HK-2 (cell line): ENCODE results near the gene CATSPER3.

Source experiments
- DNase-seq: peaks from one replicate; pipeline ENCODE4 v3.0.0-alpha.2; 2018; ENCODE audit not compliant: unreplicated experiment

Gene CATSPER3

DNA sequence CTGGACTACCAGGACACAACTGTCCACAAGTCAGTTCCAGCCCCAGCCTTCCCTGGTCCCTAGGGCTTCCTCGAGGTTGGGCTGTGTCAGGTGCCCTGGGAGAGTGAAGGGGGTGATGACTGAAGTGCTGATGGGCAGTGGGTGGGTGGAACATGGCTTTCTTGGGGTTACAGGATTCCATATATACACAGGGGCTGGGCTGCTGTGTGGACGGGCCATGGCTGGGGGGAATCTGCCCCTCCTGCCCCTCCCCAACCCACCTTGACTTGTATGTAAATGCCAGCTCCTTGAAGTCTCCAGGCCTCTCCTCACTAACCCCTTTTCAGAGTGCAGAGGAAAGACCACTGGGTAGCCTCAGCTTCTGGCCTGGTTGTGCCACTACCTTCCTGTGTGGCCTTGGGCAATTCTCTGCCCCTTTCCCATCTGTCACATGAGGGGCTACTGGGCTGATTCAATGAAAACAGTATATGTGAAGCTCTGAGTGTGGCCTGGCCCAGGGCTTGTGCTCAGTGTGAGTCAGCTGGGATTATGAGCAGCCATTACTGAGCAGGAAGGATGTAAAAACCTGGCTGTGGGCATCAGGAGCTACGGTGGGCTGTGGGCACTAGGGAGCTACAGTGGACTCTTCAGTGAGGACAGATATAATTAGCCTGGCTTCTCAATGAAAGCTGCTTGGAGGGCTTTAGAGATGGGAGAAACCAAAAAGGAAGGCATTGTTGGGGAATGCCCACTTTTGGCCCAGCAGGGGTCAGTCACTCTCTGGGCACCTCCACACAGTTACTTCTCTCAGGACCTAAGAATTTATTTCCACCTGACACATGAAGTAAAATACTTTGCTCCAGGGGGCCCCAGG, 43.0 kb downstream of the CATSPER3 start:
- no peak for DNase-seq

DNA sequence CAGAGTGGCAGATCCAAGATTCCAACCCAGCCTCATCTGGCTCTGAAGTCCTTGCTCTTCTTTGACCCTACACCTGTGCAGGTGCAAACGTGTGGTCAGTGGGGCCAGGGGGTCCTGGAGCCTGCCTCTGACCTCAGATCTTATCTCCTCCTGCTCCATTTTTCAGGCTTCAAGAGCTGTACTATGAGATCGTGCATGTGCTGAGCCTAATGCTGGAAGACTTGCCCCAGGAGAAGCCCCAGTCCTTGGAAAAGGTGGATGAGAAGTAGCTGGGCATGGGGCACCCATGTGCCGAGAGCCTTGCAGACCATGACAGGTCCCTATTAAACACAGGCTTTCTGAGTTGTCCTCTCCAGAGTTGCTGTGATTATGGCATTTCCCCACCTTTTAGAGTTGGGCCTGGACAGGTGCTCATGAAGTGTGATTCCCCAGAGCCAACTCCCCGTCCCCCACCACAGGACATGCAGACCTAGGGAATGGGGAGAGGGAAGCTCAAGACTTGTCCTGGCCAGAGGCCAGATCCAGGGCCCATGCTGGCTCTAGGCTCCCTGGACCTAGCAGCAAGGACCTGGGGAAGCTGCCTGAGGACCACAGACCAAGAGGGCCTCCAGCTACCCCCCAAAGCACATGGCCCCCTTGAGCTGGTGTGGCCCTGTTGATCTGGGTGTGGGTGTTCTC, 43.8 kb downstream of the CATSPER3 start:
- no peak for DNase-seq

DNA sequence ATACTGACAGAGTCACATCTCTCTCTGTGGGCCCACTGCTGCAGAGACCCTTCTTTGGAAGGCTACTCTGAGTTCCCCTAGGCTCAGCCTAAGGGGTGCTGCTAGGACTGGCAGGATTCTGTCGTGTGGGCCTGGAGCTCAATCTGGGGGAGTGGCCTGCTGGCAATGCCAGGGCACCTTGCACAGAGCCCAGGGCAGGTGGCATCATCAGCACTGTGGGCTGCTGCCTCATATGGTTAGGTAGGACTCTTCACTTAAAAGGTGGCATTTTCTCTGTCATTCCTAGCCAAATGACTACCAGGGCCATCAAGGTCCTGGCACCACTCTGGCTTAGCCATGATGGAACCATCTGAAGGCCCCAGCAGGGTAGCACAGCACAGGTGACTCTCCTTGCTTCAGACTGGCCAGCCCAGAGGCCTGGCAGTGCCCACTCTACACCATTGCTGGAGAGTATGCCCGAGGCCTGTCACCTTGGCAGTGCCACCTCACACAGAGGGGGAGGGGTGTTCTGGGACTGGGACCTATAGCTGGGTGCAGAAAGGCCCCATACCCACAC, 44.4 kb downstream of the CATSPER3 start:
- no peak for DNase-seq

DNA sequence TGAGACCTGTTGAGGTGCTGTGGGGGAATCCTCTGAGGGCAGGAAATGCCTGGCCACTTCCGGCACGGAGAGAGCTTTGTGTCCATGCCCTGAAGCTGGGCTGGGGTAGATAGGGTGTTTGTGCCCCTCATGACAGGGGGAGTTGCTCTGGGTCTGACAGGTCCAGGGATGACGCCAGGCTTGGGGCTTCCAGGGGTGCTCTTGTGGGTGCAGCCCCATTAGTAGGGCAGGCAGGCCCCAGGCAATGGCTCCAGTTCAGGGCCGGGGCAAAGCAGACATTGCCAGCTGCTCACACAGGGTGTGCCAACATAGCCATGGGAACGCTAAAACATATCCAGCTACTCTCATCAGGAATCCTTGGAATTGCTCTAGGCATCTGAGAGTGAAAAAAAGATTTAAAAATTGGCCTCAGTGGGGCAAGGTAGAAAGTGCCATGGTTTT, 45.3 kb downstream of the CATSPER3 start:
- no peak for DNase-seq

DNA sequence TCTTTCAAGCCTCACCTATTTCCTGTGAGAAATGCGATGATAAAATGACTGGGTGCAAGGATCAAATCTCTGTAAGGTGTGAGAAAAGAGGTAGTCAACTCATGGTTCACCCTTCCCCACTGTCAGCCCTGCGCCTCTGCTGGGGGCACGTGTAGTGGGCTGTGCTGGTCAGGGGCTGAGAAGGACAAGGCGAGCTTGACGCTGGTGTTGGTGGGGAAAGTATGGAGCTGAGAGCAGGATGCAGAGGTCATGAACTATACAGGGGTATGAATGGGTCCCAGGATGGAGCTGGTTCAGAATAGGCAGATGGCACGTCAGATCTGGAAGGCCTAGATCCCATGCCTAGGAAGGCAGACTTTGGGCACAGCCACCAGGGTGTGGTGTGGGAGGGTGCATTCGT, 45.7 kb downstream of the CATSPER3 start:
- no peak for DNase-seq

DNA sequence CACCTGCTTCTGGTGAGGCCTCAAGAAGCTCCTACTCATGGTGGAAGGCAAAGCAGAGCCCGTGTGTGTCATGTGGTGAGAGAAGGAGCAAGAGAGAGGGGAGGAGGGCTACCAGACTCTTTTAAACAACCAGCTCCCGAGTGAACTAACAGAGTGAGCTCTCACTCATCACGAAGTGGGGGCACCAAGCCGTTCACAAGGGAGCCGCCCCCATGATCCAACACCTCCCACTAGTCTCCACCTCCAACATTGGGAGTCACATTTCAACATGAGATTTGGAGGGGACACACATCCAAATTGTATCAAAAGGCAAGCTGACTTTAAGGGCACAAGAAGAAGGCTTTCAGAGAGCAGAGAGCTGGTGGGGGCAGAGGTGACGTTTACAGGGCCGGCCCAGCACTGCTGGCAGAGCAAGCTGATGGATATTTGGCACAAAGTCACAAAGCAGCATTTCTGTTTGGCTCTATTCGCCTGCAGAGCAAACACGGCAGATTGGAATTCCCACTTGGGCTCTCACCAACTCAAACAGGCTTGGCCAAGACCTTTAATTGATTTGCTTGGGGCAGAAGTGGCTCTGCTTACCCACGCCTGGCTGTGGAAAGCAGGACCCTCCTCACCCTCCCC, 46.4 kb downstream of the CATSPER3 start:
- DNase-seq = no peak

DNA sequence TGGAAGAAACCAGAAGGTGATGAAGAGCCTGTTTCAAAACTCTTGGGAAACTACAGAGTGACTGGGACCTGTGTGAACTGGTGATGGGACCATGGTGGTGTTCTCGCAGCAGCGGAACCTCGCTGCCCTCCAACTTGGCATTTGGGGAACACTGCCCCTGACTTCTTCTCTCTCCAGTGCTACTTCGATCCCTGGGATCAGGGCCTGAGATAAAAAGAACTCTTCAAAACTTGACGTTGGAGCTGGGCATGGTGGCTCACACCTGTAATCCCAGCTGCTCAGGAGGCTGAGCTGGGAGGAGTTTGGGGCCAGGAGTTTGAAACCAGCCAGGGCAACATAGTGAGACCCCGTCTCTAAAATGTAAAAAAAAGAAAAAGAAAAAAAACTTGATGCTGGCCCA, 48.2 kb downstream of the CATSPER3 start:
- no peak for DNase-seq

DNA sequence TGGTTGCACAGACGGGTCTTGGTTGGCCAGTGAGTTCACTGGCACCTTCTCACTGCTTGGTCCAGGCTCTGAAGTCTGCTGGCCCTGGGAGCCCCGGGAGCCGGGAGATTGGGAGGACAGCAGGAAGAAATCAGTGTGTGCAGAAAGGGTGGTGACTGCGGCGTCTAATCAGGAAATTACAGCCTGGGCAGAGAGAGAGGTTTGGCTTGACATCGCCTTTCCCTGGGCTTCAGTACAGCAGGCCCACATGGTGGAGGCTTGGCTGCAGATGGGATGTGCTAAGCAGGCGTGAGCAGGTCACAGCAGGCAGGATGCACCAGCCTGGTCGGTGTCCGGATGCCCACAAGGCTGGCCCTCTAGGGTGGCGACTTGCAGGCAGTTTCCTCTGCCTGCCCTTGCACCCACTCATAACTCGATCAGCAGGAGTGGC, 49.2 kb downstream of the CATSPER3 start:
- no peak for DNase-seq

DNA sequence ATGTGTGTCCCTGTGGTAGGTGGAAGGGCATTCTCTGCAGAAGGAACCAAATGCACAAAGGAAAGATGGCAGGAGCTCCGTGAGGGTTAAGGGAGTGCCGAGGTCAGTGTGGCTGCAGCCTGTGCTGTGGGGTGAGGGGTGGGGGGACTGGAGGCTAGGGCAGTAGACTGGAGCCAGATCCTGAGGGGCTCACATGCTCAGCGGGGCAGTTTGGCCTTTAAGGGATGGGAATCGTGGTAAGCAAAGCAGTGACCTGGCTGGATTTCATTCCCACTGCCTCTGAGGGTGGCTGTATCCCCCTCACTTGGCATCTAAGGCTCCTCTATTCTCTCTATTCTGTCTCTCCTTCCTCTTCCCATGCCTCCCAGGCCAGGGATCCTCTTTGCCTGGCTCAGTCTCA, 50.8 kb downstream of the CATSPER3 start:
- no peak for DNase-seq

DNA sequence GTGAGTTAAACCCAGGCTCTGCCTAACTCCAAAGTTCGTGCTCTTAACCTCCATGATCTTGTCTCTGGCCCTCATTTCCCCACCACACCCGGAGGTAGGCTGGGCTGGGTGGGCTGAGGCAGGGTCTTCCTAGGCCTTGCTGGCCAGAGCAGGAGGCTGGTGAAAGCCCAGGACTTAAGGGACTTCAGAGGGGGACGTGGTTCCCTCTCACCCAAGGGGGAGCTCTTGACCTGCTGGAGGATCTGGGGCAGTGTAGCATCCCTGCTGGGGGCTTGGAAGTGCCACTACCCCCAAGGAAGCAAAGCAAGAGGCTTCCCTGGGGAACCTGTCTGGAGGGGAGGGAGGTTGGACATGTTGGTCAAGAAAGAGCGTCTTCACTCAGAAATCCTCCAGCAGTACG, 51.6 kb downstream of the CATSPER3 start:
- no peak for DNase-seq

DNA sequence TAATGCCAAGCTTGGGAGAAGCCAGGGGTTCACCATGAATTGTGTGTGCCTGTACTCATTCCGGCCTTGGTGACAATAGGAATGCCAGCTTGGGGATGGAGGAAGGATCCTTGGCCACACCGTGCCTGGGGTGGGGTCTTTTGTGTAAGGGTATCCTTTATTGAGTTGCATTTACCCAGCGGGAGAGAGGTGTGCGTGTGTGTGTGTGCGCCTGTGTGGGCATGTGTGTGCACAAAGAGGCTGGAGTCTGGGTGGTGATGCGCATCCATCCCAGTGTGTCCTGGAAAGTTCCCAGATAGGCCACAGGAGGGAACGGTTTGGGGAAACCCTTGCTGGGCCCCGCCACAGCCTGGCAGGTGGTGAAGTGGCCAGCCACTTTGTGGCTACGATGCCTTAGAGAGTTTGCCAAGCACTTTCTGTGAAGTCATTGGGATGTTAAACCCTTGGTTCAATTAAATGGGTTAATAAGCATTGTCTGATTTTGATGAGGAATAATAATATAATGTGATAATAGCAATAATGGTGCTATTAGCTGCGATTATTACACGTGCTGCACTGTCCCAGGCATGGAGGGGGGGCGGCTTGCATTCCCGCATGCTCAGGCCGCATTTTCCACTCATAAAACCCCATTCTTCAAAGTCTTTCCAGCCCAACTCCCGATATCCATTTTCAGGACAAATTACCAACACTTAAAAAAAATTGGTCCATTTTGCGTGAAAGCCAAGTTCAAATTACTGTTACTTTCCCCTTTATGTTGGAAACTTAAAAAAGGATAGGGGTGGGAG, 52.6 kb downstream of the CATSPER3 start:
- no peak for DNase-seq

DNA sequence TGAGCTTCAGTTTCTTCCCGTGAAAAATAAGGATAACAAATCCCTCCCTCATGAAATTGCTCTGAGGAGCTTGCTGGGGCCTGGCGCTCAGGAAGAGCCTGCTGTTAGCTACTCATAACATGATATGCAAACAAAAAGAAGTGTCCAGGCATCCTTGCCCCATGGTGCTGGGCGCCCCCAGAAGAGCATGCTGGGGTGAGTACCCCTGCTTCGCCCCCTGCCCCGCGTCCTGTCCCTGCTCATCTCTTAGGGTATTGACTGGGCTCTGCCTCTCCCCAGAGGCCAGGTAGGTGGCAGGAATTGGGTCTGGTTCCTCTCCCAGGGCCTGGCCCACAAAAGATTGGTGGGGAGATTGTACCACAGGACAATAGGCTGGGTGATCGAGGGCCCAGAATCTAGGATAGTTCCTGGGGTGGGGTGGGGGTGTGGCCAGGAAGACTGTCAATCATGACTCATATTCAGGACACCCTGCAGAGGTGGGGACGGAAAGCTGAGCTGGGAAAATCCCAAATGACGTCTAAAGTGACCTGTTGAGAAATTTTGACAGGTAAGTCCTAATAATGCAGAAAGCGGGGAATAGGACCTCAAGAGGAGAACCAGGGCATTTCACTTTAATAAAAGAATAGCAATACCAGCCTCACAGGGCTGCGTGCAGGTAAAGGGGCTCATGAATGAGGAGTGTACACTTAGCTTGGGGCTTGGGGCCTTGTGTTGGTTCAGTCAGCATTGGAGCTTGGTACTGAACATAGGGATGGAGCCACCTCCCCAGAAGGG, 57.4 kb downstream of the CATSPER3 start:
- peak; percentile 25 for DNase-seq

DNA sequence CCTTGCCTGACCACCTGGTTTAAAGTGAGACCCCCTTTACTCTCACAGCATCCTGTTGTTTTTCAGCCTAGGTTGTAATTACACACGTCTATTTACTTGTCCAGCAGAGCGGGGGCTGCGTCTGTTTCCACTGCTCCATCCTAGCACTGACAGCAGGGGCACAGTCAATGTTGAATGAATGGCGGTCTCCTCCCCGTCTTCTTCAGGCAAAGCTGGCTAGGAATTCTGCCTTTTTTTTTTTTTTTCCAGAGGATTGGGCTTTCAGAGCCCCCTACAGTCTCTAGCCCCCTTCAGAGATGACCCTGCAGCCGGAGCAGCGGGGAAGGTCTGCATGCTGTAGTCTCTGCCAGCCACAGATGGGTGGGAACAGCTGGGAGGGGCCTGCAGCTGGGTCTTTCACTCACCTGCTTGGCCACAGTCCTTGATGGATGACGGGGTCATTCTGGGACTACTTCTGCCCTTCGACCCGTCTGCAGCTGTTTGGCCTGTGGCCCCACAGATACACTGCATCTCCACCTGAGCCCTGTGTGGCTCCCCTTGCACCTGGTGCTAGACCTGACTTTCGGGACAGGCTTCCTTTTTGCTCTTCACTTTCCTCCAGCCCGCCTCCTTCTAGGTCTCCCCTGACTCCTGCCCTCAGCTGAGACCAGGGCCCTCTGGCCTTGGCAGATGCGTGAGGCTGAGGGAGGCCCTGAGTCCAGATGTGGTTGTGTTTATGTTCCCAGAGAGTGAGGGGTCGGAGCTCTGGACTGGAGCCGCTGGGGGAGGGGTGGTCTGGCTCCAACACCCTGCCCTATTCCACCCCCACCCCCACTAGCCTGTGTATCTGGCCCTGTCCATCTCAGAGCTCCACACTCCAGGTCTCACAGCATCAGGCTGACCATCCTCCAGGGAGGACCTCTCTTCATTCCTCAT, 58.3 kb downstream of the CATSPER3 start:
- no peak for DNase-seq

DNA sequence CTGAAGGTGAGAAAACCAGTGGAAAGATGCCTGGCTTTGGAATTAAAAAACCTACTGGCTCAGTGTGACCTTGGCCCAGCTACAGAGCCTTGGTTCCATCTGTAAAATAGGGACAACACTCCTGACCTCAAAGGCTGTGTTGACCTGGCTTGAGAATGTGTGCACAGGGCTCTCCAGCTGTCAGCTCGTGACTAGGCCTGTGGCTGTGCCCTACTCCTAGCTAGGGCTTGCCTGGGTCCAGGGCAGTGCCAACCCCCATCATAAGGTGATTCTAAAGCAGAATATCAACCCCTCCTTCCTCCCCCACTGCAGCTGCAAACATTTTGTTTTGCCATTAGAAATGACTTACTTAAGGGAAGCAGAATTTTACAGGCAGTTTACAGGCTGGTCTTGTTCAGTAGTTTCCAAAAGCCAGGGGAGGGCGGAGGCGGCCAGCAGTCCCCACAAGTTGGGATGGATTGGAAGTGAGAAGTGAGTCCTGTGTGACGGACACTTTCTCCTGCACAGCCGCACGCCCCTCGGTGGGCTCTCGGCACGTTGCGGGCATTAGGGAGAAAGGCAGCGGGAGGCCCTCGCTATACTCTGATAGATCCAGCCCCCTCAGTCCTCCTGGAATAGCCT, 59.0 kb downstream of the CATSPER3 start:
- no peak for DNase-seq

DNA sequence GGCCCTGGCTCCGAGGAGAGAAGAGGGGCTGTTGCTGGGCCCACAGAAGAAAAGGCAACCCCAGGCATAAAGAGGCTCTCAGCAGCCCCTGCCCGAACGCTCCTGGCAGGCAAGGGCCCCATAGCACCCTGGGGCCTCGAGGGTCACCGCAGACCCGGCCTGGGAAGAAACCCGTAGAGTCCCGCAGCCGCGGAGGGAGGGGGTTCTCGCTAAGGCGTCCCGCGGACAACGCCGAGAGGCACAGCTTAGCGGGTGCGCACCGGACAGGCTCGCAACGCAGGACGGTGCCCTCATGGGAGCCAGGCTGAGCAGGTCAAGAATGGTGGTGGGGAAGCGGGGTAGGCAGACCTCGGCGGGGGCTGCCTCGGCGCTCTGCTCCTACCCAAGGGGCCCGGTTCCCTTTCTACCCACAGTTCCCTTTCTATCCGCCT, 59.6 kb downstream of the CATSPER3 start:
- no peak for DNase-seq

DNA sequence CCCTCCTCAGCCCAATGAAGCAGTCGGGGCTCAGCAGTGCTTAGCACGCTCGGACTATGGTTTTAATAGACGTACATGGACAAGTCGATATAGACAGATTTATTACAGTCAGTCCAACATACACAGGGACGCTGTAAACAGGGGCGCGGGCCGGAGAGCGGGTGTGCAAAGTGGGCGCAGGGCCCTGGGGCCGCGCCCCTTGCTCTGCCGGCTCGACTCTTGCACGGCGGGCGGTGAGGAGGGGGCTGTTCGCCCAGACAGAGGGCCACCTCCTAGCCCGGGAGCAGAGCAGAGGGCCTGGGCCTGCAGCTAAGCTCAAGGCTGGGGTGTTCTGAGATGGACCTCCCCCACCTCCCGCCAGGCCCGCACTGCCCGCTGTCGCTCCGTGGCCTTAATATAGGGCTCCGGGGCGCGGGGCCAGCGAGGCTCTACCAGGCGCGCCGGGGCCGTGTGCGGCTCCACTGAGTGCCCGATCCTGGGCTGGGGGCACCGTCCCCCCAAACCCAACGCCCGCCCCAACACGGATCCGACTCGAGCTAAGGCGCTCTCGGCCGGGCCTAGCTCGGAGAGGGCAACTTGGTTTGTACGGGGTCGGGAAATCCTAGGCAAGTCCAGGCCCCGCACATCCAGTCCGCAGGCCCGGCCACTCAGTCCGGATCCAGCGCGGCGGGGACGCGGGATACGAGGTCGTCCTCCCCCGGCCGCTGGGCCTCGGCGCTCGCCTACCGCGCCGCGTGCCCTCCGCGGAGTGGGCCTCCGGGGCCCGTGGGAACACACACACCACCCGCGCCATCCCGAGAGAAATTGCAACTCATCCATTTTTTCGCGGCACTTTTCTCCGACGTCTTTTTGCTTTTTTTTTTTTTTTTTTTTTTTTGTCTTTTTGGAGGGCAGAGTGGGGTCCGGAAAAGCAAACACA, 60.2 kb downstream of the CATSPER3 start:
- DNase-seq = no peak

DNA sequence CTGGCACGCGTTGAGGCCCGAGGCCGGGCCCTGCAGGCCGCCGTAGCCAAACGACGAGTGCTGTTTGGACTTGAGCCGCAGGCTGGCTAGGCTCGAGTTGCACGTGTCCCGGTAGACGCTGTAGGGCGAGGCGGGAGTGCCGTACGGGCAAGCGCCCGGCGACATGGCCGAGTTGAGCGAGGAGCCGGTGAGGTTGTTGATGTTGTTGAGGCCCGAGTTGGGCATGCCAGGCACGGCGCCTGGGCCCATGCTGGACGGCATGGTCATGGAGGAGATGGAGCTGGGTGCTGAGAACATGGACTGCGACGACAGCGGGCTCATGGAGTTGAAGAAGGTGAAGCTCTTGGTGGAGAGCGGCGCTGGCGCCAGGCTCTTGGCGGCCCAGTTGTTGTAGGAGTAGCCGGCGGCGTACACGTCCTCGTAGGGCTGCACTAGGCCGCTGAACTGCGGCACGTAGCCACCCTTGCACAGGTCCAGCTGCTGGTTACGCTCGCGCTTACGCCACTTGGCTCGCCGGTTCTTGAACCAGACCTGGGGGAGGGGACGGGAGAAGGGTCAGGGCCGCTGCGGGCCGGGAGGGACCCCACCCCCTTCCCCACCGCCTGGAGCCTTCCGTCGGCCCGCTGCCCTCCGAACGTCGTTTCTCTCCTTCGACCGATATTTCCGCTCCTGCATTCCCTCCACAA, 61.2 kb downstream of the CATSPER3 start:
- DNase-seq = no peak
